Measurements from ENCODE around the gene ASB7. TPM values are rescaled to one million over a fixed set of nuclear protein-coding genes. Genes with fewer than 3 reads are reported as not detected.

The ASB7 gene
- total and polyA plus RNA-seq, 12 donors: 2.9 to 7.0 (median 5.8) TPM

DNA sequence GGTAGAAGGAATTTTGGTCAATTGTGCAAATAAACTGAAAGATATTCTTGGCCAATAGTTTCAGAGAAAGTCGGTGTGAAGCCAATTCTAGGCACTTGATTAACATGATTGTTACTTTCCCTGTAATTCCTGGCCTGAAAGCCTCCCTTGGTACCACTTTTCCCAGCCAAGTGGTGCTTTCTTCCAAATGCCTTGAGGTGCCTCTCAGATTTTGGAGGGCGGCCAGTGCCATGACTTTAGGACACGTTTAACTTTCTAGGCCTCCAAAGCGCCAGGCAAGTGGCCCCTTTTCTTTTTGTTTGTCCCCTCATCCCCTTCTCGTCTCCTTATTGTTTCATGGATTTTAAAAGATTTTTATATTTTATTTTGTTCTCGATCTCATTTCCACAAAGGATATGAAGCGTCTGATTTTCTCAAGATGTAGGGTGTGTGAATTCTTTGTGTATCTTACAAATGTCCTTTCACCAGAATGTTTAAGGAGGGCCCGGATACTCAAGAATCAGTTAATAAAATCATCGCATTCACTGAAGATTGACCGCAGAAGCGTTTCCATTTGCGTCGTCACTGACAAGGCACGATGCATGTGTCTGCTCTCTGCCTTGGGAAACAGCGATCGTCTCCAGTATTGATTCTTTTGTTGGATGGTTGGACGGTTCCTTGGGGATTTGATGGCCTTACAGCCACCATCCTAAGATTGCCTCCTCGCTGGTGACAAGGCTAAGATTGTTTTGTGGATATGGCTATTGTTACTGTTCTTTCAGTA is 87.8 kb downstream of the ASB7 start:
- Histone ChIP-seq H3K9me3 (peaks cover 0 to 4% (median 0%) of the 10 kb centered on the region in 11 donors), H3K36me3 (no peaks in the 10 kb centered on the region), H3K4me1 (peaks cover 0 to 19% (median 4%) of the 10 kb centered on the region in 9 donors), H3K27ac (peak overlapping the region in 1 of 10 donors; percentile 87), H3K4me3 (no peak overlapping the region), H3K27me3 (peaks cover 0 to 18% (median 0%) of the 10 kb centered on the region in 7 donors)
- intact Hi-C loops (cut with DNase I): loop anchor here in 1 of 10 donors (10.0 kb wide), 1 partner anchor 55 kb away; no protein-coding TSS in a partner anchor
- no peak for TF ChIP-seq CTCF (IDR thresholded peaks at IDR 0.05)
- DNase-seq (no peak), ATAC-seq (no peak)
- 78 to 85% methylated on average over 18 of the region's 18 CpGs for WGBS, 2 donors

GRCh38 chr15:100690795-100691158 is 88.4 kb downstream of the ASB7 start:
- H3K27me3 ChIP-seq: peaks cover 0 to 16% (median 0%) of the 10 kb centered on the region in 7 donors
- no peak for ATAC-seq

DNA sequence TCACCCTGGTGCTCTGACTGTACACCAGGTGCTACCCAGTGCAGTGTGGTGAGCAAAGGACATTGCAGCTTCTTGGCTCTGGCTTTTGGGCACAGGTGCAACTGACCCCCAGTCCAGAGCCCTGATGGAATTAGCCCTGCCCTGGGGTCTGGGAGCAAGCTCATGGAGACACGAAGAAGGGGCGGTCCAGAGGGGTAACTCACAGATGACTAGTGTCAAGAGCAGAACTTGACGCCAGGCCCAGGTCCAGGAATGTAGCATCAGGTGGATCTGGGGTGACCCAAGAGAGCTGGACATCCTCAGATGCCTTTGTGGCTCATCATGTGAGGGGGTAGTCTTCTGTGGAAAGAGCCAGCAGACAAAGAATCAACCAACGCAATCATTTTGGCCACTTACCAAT is 88.9 kb downstream of the ASB7 start:
- 95 to 99% methylated on average over 4 of the region's 4 CpGs for WGBS, 2 donors

More at GRCh38 chr15:100690795-100691158, 88.4 kb downstream of the ASB7 start:
- no peak overlapping the region for H3K4me3 ChIP-seq
- no peak for TF ChIP-seq CTCF (IDR thresholded peaks at IDR 0.05)
- DNase-seq: no peak
- intact Hi-C loops (cut with DNase I): loop anchor here in 1 of 10 donors (10.0 kb wide), 1 partner anchor 56 kb away; no protein-coding TSS in a partner anchor
- H3K36me3 ChIP-seq: no peaks in the 10 kb centered on the region
- H3K27ac ChIP-seq: peak overlapping the region in 1 of 10 donors; percentile 87
- peaks cover 0 to 18% (median 4%) of the 10 kb centered on the region in 9 donors for H3K4me1 ChIP-seq
- peaks cover 0 to 10% (median 0%) of the 10 kb centered on the region in 11 donors for H3K9me3 ChIP-seq

More for the DNA sequence above, 88.9 kb downstream of the ASB7 start:
- no peak for ATAC-seq
- H3K27ac ChIP-seq: peak overlapping the region in 1 of 10 donors; percentile 87
- H3K36me3 ChIP-seq: no peaks in the 10 kb centered on the region
- peaks cover 0 to 14% (median 0%) of the 10 kb centered on the region in 7 donors for H3K27me3 ChIP-seq
- H3K4me3 ChIP-seq: no peak overlapping the region
- H3K9me3 ChIP-seq: peaks cover 0 to 12% (median 0%) of the 10 kb centered on the region in 11 donors
- no peak for DNase-seq
- no peak for TF ChIP-seq CTCF (IDR thresholded peaks at IDR 0.05)
- intact Hi-C loops (cut with DNase I): loop anchor here in 1 of 10 donors (10.0 kb wide), 1 partner anchor 57 kb away; no protein-coding TSS in a partner anchor
- H3K4me1 ChIP-seq: peaks cover 0 to 13% (median 4%) of the 10 kb centered on the region in 9 donors
